NCI-H187 treated with DMSO at 0.1 percent for 48 hours (cell line): ENCODE data around the gene AFF3.
"Not testable (repeated sequence)": the region's sequence is repeated elsewhere in the genome, so short reads cannot be mapped to it uniquely, and the experiment has no call there.

Experiments
- DNase-seq: peaks from one replicate; lab custom pipeline; 2025; lab: John Stamatoyannopoulos, UW

Gene AFF3

GRCh38 chr2:99786636-99787390 is 355.6 kb downstream of the AFF3 start:
- DNase-seq: no peak

DNA sequence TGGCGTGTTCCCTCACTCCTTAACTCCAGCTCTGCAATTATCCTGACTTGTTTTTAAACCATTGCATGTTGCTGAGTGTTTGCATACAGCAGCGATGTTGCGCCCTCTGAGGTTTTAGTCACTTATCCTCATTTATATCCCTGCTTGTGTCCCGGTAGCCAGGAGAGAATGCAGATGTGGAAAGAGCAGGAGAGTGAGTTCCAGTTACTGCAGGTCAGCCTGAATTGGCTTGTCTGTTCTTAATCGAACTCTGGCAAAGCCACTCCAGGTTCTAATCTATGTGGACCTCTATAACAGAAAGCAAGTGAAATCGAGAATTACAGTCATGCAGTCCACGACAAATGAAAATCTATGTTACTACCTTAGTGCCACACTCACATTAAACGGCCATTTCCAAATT is 357.4 kb downstream of the AFF3 start:
- DNase-seq: no peak

DNA sequence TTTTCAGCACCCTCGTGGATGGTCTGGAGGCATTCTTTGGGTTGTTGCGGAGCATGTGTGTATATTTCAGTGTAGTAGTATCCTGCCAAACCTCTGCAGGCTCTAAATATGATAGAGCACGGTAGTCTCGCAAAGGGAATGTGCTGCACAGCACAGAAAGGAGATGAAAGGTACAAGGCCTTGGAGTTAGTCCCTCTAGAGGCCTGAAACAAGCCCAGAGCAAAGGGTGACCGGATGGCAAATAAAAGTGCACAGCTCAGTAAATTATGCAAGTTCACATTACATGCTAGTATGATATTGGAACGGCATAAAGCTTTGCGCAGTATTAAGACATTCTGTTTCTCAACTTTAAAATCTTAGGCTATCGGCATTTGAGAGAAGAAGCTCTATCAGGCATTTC is 358.1 kb downstream of the AFF3 start:
- no peak for DNase-seq

DNA sequence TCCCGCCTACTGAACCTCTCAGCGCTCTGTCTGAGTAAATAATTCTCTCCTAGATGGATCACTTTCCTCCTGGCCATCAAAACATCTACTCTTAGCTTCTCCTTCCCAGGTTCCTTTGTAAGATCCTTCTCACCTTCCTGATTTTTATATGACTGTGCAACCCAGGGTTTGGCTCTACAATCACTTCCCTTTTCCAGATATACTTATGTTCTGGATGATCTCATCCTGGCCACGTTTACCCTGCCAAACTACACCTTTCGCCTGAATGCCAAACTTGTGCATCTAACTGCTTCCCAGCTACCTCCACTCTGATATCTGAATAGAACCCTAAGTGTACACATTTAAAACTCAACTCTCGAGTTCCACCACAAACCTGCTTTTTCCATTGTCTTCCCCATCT is 362.1 kb downstream of the AFF3 start:
- no peak for DNase-seq

- no peak for DNase-seq
Measured at GRCh38 chr2:99779276-99779675, 363.1 kb downstream of the AFF3 start.

- no peak for DNase-seq
Measured at GRCh38 chr2:99777656-99778290, 364.6 kb downstream of the AFF3 start.

DNA sequence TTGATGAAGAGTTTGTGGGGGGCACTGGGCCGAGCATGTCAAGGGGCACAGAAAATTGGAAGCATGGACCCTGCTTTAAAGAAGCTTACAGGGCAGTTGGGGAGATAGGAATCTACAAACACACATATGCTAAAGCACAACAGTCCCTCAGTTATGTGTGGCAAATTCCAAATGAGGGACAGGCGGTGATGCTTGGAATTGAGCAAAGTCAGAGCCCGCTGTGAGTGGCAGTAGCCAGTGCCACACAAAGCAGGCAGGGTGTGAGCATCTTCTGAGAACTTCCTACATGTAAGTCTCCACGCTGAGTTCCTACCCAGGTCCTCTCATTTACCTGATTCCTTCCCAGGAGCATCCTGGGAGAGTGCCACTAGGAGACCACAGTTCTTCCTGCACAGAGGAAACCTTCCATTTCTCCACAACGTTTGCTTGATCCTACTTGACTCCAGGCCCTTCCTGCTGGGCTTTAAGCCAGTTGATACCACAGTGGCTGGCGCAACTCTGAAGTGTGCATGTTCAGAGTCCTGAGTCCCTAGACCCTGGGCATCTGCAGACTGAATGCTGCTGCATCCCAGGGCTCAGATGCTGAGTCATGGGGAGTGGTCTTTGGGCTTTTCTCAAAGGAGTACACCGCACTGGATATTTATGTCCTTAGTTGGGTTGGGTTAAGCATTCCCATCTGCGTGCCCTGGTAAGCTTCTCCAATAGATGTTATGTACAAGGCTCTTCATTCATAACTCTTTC is 365.3 kb downstream of the AFF3 start:
- no peak for DNase-seq

DNA sequence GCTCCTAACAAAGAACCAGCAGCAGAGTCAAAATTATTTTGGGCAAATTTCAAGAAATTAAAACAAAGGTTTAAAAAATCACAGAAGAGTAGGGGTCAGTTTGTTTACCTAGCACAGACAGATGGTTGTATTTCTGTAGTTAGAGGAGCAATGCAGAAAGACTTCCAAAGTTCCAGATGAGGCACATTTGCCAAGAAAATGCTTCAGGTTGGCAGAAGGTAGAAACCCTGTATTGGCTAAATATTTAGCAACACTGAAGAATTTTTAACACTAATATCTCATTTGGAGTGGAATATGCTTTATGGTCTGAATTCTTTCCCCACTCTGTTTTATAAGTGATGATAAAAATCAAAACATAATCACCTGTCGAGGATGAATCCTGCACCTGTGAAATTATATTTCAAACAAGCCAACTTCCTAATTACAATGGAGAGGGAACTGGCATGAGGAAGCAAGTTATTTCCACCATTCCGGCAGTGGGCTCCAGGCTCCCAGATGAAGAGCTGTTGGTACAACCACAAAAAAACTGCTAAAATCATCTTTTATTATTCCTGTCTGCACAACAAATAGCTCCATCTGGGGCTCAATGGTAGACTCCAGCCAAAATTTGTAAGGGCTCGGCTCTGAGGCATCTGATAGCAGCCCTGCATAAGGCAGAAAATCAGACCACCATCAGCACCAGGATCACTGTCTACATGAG is 366.0 kb downstream of the AFF3 start:
- no peak for DNase-seq

DNA sequence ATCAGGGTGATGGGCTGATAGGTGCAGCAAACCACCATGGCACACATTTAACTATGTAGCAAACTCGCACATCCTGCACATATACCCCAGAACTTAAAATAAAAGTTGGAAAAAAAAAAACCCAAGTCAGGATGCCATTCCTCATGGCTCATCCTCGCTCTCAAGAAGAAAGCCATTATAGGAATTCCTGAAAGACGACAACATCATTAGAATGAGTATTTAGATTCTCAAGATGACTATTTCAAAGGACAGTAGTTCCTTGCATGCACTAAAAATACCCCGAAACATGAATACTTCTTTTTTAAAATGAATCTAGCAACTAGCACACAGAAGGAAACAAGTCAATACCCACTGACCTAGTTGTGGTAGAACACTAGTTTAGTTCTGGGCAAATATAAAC is 366.8 kb downstream of the AFF3 start:
- DNase-seq: no peak

GRCh38 chr2:99773642-99774041 is 368.7 kb downstream of the AFF3 start:
- DNase-seq: not testable (repeated sequence)

GRCh38 chr2:99772591-99773331 is 369.6 kb downstream of the AFF3 start:
- no peak for DNase-seq

DNA sequence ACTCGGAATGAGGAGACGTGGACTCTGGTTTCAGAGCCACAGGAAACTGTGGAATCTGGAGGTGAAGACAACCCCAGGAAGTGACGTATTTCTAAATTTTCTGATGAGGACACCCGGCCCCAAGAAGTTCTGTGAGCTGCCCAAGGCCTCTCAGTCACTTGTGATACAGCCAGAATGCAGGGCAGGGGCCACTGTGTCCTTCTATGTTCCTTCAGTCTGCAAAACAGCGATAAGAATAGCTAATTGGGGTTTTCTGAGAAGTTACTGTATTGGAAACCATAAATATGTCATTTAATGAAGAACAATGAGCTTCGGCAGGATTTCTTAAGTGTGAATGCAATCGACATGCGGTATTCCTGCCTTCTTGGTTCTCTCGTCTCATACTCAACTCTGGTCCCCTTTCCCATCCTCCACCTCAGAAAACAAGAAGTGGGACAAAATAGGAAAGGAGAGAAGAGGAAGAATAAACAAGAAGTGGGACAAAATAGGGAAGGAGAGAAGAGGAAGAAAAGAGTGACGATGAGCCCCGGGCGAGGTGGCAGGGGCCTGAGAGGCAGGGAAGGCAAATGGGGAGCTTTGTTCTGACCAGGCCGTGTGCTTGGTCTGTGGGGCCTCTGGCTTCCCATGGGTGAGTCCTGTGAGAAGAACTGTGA is 370.6 kb downstream of the AFF3 start:
- DNase-seq: no peak

DNA sequence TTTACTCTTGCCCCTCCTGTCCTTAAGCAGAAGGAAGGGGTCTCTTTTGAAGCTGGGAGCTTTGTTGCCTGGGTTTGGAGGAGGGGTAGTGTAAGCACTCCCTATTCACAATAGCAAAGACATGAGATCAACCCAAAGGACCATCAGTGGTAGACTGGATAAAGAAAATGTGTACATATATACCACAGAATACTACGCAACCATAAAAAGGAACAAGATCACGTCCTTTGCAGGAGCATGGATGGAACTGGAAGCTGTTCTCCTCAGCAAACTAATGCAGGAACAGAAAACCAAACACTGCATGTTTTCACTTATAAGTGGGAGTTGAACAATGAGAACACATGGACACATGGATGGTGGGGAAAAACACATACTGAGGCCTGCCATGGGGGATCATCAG is 371.5 kb downstream of the AFF3 start:
- DNase-seq: no peak

DNA sequence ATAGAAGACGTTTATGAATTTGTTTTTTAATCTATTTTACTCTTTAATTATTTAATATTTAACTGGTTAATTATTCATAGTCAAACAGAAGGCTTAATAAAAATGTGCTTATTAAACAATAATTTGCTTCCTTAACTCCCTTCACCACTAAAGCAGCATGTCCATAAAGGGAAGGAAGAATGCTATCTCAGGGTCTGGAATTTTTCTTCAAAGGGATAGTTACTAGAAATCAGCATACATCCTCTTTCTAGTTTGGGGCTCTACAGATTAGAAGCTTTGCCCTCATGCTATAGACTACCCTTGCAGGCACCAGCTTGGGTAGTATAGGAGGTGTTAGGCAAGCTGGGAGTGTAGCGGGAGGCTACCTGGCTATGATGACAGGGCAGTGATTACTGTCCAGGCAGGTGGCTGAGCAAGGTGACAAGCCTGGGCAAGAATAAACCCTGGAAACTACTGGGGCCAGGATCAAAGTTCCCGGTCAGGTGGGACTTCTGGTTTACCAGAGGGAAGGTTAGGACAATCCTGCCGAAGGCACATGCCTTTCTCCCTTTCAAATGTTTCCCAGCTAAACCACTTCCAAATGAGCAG is 376.6 kb downstream of the AFF3 start:
- no peak for DNase-seq

DNA sequence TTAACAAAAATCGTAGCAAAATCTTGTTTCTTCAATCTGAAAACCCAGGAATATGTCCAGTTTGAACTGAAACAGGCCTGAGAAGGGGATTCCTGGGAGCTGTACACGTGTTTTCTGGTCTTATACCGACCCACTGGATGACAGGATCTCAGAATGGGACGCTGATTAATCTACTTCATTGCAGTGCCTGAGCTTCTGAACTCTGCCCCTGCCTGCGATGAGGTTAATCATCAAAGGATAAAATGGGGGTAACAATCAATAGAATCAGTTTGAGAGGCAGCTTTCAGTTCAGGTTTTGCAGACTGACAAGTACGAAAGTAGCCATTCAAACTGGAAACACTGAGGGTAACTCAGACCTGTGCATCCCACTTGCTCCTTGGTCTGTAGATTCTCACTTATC is 378.6 kb downstream of the AFF3 start:
- no peak for DNase-seq

DNA sequence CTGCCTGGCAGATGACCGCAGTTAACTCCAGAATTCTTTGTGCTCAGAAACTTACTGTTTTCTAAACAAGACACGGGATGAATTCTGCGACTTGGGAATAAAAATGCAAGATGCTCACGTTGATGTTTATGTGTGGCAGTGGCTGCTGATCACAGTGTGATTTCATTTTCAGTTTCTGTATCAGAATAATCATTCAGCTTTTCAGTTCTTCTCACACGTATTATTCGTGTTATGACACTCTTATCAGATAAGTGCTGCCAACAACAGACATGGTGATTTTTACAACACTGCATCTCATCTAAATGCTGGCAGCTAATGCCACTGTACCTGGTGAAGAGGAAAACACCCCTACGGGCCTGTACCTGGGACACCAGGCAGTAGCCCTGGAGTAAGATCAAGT is 379.7 kb downstream of the AFF3 start:
- DNase-seq: no peak

GRCh38 chr2:99757611-99758114 is 384.7 kb downstream of the AFF3 start:
- DNase-seq: no peak

DNA sequence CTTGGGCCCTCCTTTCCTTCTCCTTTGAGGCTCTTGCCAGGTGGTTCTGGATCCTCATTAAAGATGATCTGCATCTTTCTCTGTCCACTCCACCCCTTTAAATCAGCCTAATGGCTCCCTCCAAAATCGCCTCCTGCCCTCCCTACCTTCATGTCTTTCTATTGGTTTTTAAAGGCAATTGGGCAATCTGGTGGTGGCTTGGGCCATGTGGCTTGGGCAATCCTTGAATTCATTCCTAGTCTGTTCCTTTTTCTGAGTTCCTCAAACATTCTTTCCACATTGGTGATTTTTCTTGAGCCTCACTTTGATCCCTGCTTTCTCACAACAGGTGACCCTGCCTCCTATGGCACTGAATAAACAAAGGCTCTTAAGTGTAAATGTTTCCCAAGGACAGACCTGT is 386.3 kb downstream of the AFF3 start:
- no peak for DNase-seq

- DNase-seq: no peak
Measured at GRCh38 chr2:99754210-99754609, 388.2 kb downstream of the AFF3 start.

DNA sequence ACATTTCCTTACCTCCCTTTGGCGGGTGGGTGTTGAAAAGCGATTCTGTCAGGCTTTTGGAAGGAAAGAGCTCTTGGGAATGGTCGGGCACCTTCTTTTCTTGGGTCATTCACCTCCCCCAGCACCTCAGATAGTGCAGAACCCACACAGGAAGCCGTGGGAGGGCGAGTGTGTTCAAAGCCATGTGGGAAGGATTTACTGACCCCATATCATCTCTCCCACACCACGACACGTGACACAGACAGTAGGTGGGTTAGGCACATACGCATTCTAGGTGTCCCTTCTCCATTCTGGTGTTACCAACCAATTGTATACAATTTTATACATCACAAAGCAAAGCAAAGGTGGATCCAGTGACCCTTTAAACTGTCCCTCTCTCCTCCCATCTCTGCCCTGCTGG is 388.9 kb downstream of the AFF3 start:
- DNase-seq: no peak

GRCh38 chr2:99748344-99748743 is 394.0 kb downstream of the AFF3 start:
- DNase-seq: no peak
